ENCODE results near the gene CD200R1. TPM values are rescaled to one million over a fixed set of nuclear protein-coding genes. Genes with fewer than 3 reads are reported as not detected.

Gene CD200R1
- total RNA-seq, 4 donors from 2014 or later: 0.76 to 1.4 (median 1.1) TPM

DNA sequence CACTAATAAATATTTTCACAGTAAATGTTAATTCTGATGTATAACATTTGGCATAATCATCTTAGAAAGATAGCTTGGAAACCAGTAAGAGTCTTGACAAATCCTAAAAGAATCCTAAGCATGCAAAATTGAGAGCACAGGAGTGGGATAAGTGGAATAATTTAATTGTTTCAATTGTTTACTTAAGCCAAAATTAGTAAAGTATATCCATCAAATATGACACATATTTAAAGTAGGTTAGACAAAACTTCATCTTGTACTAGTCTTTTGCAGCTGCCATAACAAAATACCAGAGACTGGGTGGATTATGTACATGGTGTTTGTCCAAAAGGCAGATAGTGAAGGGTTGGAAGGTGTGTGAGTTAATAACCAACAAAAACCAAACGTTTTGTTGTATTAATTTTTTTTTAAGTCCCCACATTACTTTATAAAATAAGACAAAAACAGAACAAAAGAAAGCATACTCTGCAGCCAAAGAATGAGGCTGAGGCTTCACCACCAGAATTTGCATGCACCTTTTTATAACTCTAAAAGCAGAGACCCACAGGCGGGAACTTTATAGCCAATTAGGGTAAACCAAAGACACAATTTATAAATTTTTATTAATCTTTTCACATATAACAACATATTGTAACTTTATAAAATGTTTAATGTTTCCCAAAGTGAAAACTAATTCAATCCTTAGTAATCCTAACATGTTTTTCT lies 86.4 kb downstream of the CD200R1 start:
- no peak overlapping the region for H3K27ac ChIP-seq
- H3K4me3 ChIP-seq: no peak overlapping the region
- TF ChIP-seq POLR2AphosphoS5 (IDR thresholded peaks at IDR 0.05) (no peak), EP300 (IDR thresholded peaks at IDR 0.05) (no peak), POLR2A (IDR thresholded peaks at IDR 0.05) (no peak)
- TF ChIP-seq, protein P1, sequence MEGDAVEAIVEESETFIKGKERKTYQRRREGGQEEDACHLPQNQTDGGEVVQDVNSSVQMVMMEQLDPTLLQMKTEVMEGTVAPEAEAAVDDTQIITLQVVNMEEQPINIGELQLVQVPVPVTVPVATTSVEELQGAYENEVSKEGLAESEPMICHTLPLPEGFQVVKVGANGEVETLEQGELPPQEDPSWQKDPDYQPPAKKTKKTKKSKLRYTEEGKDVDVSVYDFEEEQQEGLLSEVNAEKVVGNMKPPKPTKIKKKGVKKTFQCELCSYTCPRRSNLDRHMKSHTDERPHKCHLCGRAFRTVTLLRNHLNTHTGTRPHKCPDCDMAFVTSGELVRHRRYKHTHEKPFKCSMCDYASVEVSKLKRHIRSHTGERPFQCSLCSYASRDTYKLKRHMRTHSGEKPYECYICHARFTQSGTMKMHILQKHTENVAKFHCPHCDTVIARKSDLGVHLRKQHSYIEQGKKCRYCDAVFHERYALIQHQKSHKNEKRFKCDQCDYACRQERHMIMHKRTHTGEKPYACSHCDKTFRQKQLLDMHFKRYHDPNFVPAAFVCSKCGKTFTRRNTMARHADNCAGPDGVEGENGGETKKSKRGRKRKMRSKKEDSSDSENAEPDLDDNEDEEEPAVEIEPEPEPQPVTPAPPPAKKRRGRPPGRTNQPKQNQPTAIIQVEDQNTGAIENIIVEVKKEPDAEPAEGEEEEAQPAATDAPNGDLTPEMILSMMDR (IDR thresholded peaks at IDR 0.05): no peak
- WGBS: 51% methylated on average over 2 of the region's 2 CpGs
- no peaks in the 10 kb centered on the region for H3K36me3 ChIP-seq
- H3K27me3 ChIP-seq: peaks cover 4% of the 10 kb centered on the region
- no peak for DNase-seq (ENCODE audit: low spot score in 2 of 2)
- no peaks in the 10 kb centered on the region for H3K9me3 ChIP-seq
- no peaks in the 10 kb centered on the region for H3K4me1 ChIP-seq

DNA sequence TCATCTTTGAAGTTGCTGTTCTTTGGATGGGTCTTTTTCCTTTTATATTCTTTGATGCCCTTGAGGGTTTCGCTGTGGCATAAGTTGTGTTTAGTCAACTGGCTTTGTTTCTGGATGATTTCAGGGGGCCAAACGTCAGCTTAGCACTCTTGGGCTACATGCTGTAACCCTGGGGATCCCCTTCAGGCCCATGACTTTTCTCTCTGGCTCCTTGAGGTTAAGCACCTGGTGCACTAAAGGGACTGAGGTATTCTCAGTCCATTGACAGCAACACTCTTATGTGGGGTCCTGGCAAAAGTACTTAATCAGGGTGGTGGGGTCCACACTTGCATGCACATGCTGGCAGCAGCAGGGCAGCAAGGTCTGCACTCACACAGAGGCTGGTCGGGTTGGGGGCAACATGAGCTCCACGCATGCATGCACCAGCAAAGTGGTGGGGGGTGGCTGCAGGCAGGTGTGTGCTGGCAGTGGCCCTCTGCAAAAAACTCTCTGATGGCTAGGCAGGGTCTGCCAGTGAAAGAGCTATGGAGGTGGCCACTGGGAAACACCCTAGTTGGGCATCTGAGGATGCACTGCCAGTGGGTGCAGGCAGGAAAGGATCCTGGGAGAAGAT lies 90.1 kb downstream of the CD200R1 start:
- no peak for DNase-seq (ENCODE audit: low spot score in 2 of 2)
- Histone ChIP-seq H3K27ac (no peak overlapping the region), H3K27me3 (peaks cover 4% of the 10 kb centered on the region), H3K4me1 (no peaks in the 10 kb centered on the region), H3K4me3 (no peak overlapping the region), H3K9me3 (peaks cover 3% of the 10 kb centered on the region), H3K36me3 (no peaks in the 10 kb centered on the region)
- no peak for TF ChIP-seq POLR2AphosphoS5 (IDR thresholded peaks at IDR 0.05)
- TF ChIP-seq POLR2A (IDR thresholded peaks at IDR 0.05): no peak
- TF ChIP-seq, protein P1 (IDR thresholded peaks at IDR 0.05): no peak
- no peak for TF ChIP-seq EP300 (IDR thresholded peaks at IDR 0.05)
- 81% methylated on average over 2 of the region's 4 CpGs for WGBS

DNA sequence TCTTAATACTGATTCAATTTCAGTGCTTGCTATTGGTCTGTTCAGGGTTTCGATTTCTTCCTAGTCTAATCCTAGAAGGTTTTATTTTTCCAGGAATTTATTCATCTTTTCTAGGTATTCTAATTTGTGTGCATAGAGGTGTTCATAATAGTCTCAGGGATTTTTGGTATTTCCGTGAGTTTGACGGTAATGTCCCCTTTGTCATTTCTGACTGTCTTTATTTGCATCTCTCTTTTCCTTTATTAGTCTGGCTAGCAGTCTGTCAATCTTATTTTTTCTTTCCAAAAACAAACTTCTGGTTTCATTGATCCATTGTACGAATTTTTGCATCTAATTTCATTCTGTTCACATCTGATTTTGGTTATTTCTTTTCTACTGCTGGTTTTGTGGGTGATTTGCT lies 93.0 kb downstream of the CD200R1 start:
- Histone ChIP-seq H3K4me3 (no peak overlapping the region), H3K27me3 (no peaks in the 10 kb centered on the region), H3K27ac (no peak overlapping the region), H3K4me1 (no peaks in the 10 kb centered on the region), H3K9me3 (peaks cover 7% of the 10 kb centered on the region), H3K36me3 (no peaks in the 10 kb centered on the region)
- 81% methylated on average over 4 of the region's 4 CpGs for WGBS
- DNase-seq (ENCODE audit: low spot score in 2 of 2): no peak
- TF ChIP-seq EP300 (IDR thresholded peaks at IDR 0.05): no peak
- TF ChIP-seq POLR2AphosphoS5 (IDR thresholded peaks at IDR 0.05): no peak
- TF ChIP-seq POLR2A (IDR thresholded peaks at IDR 0.05): no peak
- TF ChIP-seq, protein P1 (IDR thresholded peaks at IDR 0.05): no peak

DNA sequence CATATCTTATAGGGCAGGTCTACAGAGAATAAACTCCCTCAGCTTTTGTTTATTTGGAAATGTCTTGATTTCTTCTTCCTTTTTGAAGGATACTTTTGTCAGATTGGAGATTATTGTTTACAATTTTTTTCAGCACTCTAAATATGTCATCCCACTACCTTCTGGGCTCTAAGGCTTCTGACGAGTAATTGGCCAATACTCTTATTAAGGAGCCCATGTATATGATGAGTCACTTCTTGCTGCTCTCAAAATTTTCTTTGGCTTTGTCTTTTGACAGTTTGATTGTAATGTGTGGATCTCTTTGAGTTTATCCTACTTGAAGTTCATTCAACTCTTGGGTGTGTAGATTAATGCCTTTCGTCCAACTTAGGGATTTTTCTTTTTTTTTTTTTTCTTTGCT lies 99.3 kb downstream of the CD200R1 start:
- Histone ChIP-seq H3K27ac (no peak overlapping the region), H3K9me3 (peaks cover 7% of the 10 kb centered on the region), H3K4me3 (no peak overlapping the region), H3K27me3 (no peaks in the 10 kb centered on the region), H3K36me3 (no peaks in the 10 kb centered on the region), H3K4me1 (no peaks in the 10 kb centered on the region)
- no peak for DNase-seq (ENCODE audit: low spot score in 2 of 2)
- TF ChIP-seq, protein P1 (IDR thresholded peaks at IDR 0.05): no peak
- TF ChIP-seq POLR2AphosphoS5 (IDR thresholded peaks at IDR 0.05) (no peak), EP300 (IDR thresholded peaks at IDR 0.05) (no peak), POLR2A (IDR thresholded peaks at IDR 0.05) (no peak)
- WGBS: 86% methylated on average over 2 of the region's 2 CpGs

DNA sequence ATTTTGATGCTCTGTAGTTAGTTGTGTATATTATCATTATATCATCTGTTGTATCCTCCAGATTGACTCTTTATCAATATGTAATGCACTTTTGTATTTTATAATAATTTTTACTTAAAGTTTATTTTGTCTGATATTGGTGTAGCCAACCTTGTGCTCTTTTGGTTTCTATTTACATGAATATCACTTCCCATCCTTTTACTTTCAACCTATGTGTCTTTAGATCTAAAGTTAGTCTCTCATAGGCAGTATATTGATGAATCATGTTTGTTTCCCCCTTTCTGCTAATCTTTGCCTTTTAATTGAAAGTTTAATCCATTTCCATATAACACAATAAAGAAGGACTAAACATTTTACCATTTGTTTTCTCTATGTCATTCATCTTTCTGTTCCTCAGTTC lies 100.2 kb downstream of the CD200R1 start:
- no peak for DNase-seq (ENCODE audit: low spot score in 2 of 2)
- H3K4me1 ChIP-seq: no peaks in the 10 kb centered on the region
- no peak overlapping the region for H3K27ac ChIP-seq
- no peaks in the 10 kb centered on the region for H3K36me3 ChIP-seq
- H3K27me3 ChIP-seq: no peaks in the 10 kb centered on the region
- peaks cover 4% of the 10 kb centered on the region for H3K9me3 ChIP-seq
- TF ChIP-seq POLR2A (IDR thresholded peaks at IDR 0.05): no peak
- no peak for TF ChIP-seq POLR2AphosphoS5 (IDR thresholded peaks at IDR 0.05)
- TF ChIP-seq, protein P1 (IDR thresholded peaks at IDR 0.05): no peak
- TF ChIP-seq EP300 (IDR thresholded peaks at IDR 0.05): no peak
- H3K4me3 ChIP-seq: no peak overlapping the region

All from suprapubic skin (tissue), 4 donors.